ENCODE data around the gene GCK.

GCK gene

DNA sequence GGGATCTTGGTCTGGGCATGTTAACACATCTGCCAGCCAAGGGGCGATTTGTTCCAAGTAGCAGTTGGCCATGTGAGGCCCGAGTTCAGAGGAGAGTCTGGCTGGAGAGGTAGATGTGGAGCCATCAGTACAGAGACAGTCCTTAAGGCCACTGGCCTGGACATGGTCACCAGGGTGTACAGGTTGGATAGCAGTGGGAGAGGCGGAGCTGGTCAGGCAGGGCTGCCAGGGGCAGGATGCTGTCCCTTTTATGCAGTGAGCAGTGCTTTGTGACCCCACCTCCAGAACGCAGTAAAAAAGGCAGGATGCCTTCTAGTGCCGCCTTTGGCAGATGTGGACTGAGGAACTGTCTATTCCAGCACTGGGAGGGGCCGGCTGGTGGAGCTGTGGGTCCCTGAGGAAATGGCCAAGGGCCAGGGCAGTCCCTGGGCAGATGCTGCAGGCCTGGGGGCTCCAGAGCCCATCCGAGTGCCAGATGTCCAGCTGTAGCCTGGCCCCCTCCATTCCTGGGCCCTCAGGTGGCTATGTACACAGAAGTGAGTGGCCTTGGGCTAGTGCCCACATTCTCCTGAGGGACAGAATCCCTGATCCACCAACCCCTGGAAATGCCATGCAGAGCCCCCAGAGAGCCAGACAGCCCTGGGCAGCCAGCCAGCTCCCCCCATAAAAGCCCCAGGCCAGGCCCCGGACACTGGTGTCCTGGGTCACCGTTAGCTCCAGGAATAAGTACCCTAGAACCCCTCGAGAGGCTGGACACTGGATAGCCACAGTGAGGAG, 31.0 kb downstream of the GCK start:
- DNase-seq (ENCODE audit: insufficient read length, low spot score): no peak
- FAIRE-seq: no peak

GRCh38 chr7:44157116-44158080, 31.8 kb downstream of the GCK start:
- DNase-seq (ENCODE audit: insufficient read length, low spot score) (no peak), FAIRE-seq (no peak)

DNA sequence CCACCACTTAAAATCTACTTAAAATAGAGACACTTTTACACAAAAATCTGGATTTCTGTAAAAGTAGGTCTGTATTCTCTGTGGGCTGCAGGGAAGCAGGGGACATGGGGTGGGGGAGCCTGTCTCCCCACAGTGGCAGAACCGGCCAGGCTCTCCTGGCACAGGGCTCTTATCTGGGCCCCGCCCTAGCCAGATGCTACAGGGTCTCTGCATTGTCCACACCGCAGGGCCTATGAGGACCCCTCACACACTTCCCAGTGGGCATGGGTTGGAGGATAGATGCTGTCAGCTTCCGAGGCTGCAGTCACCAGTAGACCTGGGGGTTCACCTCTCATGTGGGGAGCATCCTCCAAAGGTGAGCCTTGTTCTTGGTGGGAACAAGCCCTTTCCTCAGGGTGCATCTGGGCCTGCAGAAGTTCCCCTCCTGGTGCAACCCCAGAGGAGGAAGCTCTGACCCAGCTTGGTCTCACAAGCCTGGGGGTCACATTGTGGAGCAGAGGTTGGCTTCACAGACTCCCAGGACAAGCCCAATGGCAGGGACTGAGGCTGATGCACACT, 32.7 kb downstream of the GCK start:
- no peak for FAIRE-seq
- no peak for DNase-seq (ENCODE audit: insufficient read length, low spot score)

GRCh38 chr7:44155191-44156185, 33.8 kb downstream of the GCK start:
- FAIRE-seq: no peak
- no peak for DNase-seq (ENCODE audit: insufficient read length, low spot score)

DNA sequence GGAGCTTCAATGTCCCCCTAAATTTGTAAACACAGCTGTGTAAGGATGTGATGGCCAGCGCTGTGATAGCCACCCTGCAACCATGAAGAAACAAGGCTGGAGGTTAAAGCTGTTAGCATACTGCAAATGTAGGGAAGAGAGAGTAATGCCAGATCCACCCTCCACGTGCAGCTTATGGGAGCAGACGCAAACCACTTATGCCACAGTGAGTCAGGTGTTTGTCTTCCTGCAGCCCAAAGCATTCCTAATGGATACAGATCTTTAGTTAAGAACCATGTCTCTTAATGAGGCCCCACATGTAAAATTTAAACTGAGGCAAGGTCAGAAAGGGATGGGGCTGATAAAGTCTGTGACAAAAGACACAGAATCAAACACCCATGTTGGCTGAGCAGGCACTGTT, 34.5 kb downstream of the GCK start:
- FAIRE-seq (no peak), DNase-seq (ENCODE audit: insufficient read length, low spot score) (no peak)

DNA sequence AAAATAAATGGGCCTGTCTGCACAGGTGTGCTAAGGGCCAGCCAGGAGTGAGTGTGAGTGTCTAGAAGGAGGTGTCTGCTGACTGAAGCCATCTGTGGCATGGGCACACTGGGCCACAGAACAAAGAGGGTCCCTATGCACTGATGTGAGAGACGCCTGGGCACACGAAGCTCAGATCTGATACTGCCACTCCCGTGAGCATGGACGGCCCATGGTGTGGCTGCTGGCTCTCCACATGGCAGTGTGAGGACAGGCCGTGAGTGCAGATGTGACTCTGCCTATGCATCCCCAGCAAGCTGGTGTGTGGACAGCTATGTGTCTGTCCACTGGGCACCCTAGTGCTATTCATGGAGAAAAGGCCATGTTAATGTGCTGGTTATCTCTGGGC, 35.3 kb downstream of the GCK start:
- DNase-seq (ENCODE audit: insufficient read length, low spot score) (no peak), FAIRE-seq (no peak)

GRCh38 chr7:44152971-44153947, 36.0 kb downstream of the GCK start:
- FAIRE-seq: no peak
- DNase-seq (ENCODE audit: insufficient read length, low spot score): no peak

GRCh38 chr7:44151956-44152355, 37.3 kb downstream of the GCK start:
- DNase-seq (ENCODE audit: insufficient read length, low spot score) (no peak), FAIRE-seq (no peak)

- FAIRE-seq (no peak), DNase-seq (ENCODE audit: insufficient read length, low spot score) (no peak)
These were observed 38.0 kb downstream of the GCK start for GRCh38 chr7:44150966-44151941.

GRCh38 chr7:44150466-44150832, 38.8 kb downstream of the GCK start:
- DNase-seq (ENCODE audit: insufficient read length, low spot score): no peak
- FAIRE-seq: no peak

DNA sequence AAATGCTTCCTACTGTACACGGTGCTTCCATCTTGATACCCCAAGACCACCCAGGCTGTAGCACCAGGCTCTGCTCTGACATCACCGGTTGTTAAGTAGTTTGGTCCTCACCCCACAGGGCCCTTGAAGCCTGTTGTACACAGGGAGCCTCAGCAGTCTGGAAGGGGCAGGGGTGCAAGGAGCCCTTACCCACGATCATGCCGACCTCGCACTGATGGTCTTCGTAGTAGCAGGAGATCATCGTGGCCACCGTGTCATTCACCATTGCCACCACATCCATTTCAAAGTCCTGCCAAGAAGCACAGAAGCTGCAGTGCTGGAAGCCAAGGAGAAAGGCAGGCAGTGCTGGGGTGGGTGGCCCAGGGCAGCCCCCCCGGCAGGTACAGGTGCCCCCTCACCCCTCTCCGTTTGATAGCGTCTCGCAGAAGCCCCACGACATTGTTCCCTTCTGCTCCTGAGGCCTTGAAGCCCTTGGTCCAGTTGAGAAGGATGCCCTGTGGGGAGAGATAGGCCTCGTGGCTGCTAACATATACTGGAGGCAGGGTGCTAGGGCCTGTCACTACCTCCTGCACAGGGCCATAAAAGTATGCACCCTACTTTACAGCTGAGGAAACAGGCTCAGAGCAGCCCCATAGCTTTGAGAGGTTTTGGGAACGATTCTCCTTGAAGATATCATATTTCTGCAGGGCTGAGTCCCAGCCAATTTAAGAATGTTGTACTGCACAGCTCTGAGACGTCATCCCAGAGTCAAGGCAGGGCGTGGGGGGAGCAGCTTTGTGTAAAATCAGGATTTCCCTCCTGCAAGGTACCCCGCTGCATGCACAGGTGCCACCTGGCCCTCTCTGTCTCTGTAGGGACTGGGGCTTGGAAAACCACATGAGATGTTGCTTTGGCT, 39.4 kb downstream of the GCK start:
- DNase-seq (ENCODE audit: insufficient read length, low spot score) (no peak), FAIRE-seq (no peak)

GRCh38 chr7:44148961-44149536, 40.2 kb downstream of the GCK start:
- DNase-seq (ENCODE audit: insufficient read length, low spot score) (no peak), FAIRE-seq (no peak)

- FAIRE-seq: no peak
- no peak for DNase-seq (ENCODE audit: insufficient read length, low spot score)
These were observed 41.1 kb downstream of the GCK start for GRCh38 chr7:44148166-44148565.

GRCh38 chr7:44147026-44147991, 41.9 kb downstream of the GCK start:
- DNase-seq (ENCODE audit: insufficient read length, low spot score) (no peak), FAIRE-seq (no peak)

All from GM19239 (cell line).